Type B pancreatic cell (in vitro differentiated cells): ENCODE measurements around the gene SLC6A7. TPM values are rescaled to one million over a fixed set of nuclear protein-coding genes. Genes with fewer than 3 reads are reported as not detected.

Experiments used
- DNase-seq: peaks from one replicate; pipeline ENCODE4 v3.0.0; 2021; ENCODE audit warnings: mixed read lengths; ENCODE audit not compliant: unreplicated experiment; ENCODE audit errors: extremely low spot score
- H3K27ac Mint-ChIP-seq: 2 replicates; pipeline ENCODE4 v1.8.0; 2021; ENCODE audit warnings: mild to moderate bottlenecking, mixed read lengths
- H3K27me3 Mint-ChIP-seq: 2 replicates; pipeline ENCODE4 v1.8.0; 2021; ENCODE audit warnings: mixed read lengths
- H3K36me3 Mint-ChIP-seq: 2 replicates; pipeline ENCODE4 v1.8.0; 2021; ENCODE audit warnings: mixed read lengths
- H3K4me1 Mint-ChIP-seq: one replicate; pipeline ENCODE4 v1.8.0; 2021; ENCODE audit warnings: mixed read lengths; ENCODE audit not compliant: unreplicated experiment
- H3K4me3 Mint-ChIP-seq: 2 replicates; pipeline ENCODE4 v1.8.0; 2021; ENCODE audit warnings: mild to moderate bottlenecking, mixed read lengths
- H3K9me3 Mint-ChIP-seq: 2 replicates; pipeline ENCODE4 v1.8.0; 2021; ENCODE audit warnings: mixed read lengths
- CTCF ChIP-seq: fragments of 200-600 bp; sonication (generic); conservative IDR thresholded peaks from 2 replicates; pipeline ENCODE4 v1.5.0; 2021; ENCODE audit warnings: antibody characterized with exemption, mild to moderate bottlenecking
- total RNA-seq: library from RNA; stranded (reverse); gene quantifications from 2 replicates; pipeline ENCODE4 v1.2.1, GENCODE V29; 2021; ENCODE audit warnings: low replicate concordance

SLC6A7 gene
- total RNA-seq, 1 donor from 2014 or later, result 0.10 TPM

GRCh38 chr5:150236981-150237754, 47.3 kb downstream of the SLC6A7 start:
- no peak overlapping the region for H3K4me3 Mint-ChIP-seq
- peaks cover 19% of the 10 kb centered on the region for H3K4me1 Mint-ChIP-seq
- H3K27ac Mint-ChIP-seq, result no peak overlapping the region
- no peaks in the 10 kb centered on the region for H3K9me3 Mint-ChIP-seq
- no peak for DNase-seq
- H3K36me3 Mint-ChIP-seq, result no peaks in the 10 kb centered on the region
- H3K27me3 Mint-ChIP-seq, result no peaks in the 10 kb centered on the region
- no peak for TF ChIP-seq CTCF

DNA sequence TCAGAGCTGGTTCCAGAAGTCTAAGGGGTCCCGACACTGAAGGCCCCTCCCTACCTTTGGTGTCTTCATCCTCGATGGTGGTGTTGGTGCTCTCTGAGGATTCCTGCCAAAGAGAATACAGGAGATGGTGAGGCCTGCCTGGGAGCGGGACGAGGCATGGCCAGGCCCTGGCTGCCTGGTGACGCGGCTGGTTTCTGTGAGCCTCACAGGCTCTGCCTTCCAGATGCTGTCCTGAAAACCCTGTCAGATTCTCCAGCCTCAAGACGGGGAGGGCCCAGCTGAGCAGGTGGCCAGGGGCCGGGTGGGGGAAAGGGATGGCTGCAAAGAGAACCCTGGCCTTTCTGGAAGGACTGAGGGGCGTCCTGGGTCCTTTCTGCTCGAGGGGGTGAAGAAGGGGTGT, 48.8 kb downstream of the SLC6A7 start:
- peaks cover 5% of the 10 kb centered on the region for H3K27me3 Mint-ChIP-seq
- no peaks in the 10 kb centered on the region for H3K36me3 Mint-ChIP-seq
- no peak for DNase-seq
- H3K9me3 Mint-ChIP-seq, result no peaks in the 10 kb centered on the region
- TF ChIP-seq CTCF, result no peak
- H3K27ac Mint-ChIP-seq, result no peak overlapping the region
- peaks cover 27% of the 10 kb centered on the region for H3K4me1 Mint-ChIP-seq
- H3K4me3 Mint-ChIP-seq, result no peak overlapping the region

- Mint-ChIP-seq H3K27ac (no peak overlapping the region), H3K4me3 (no peak overlapping the region), H3K27me3 (peaks cover 5% of the 10 kb centered on the region), H3K4me1 (peaks cover 31% of the 10 kb centered on the region), H3K36me3 (no peaks in the 10 kb centered on the region), H3K9me3 (no peaks in the 10 kb centered on the region)
- no peak for TF ChIP-seq CTCF
- DNase-seq, result no peak
These were observed 49.4 kb downstream of the SLC6A7 start for GRCh38 chr5:150239099-150239793.

GRCh38 chr5:150239794-150240122, 49.9 kb downstream of the SLC6A7 start:
- no peak for DNase-seq
- no peak for TF ChIP-seq CTCF
- Mint-ChIP-seq H3K4me3 (no peak overlapping the region), H3K27ac (no peak overlapping the region), H3K4me1 (peaks cover 29% of the 10 kb centered on the region), H3K36me3 (no peaks in the 10 kb centered on the region), H3K9me3 (no peaks in the 10 kb centered on the region), H3K27me3 (peaks cover 5% of the 10 kb centered on the region)

GRCh38 chr5:150241298-150242160, 51.7 kb downstream of the SLC6A7 start:
- peak overlapping the region; percentile 55 for H3K4me3 Mint-ChIP-seq
- no peaks in the 10 kb centered on the region for H3K9me3 Mint-ChIP-seq
- no peaks in the 10 kb centered on the region for H3K36me3 Mint-ChIP-seq
- peaks cover 5% of the 10 kb centered on the region for H3K27me3 Mint-ChIP-seq
- peaks cover 19% of the 10 kb centered on the region for H3K4me1 Mint-ChIP-seq
- no peak for TF ChIP-seq CTCF
- H3K27ac Mint-ChIP-seq, result no peak overlapping the region
- no peak for DNase-seq
